Epidermal melanocyte (primary cell): ENCODE results near the gene LIMK1.
"Not testable (repeated sequence)": the region's sequence is repeated elsewhere in the genome, so short reads cannot be mapped to it uniquely, and the experiment has no call there.

Experiments
- DNase-seq: peaks from one replicate; pipeline ENCODE4 v3.0.0; 2011; ENCODE audit warnings: low spot score; ENCODE audit not compliant: insufficient read length

LIMK1 gene

DNA sequence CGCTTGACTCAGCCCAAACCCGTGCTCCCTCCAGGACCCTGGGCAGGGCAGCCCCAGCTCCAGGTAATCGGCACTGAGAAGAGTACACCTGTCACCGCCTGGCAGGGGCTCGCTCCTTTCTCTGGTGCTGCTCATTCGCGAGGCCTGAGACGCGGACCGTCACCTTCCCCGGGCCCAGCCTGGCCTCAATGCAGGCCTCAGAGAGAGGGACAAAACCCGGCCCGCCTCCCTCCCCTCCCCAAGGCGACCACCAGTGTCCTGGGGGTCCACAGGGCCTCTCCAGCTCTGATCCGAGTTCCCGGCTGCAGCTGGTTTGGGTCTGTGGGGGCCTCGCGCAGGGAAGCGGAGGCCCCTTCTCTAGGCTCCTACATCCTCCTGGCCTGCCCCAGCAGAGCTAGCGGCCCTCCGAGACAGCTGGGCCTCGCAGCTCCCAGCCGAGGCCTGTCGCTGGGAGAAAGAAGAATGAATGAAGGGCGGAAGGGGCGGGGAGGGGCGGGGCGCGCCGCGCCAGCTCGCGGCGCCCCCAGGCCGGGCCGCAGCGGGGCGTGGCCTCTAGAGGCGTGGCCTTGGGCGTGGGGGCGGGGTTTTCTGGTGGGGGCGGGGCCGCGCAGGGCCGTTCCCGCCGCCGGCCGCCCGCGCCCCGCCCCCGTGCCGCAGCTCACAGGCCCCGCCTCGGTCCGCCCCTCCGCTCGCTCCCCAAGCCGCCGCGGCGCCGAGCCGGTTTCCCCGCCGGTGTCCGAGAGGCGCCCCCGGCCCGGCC is at the start of gene LIMK1:
TSS of gene LIMK1 (plus strand) at position 688 of the 760 bp plus-strand sequence. CDS start 187 bp downstream, outside the sequence.
- DNase-seq: peak; percentile 91

GRCh38 chr7:74037609-74038008 is 46.0 kb upstream of the LIMK1 start:
- no peak for DNase-seq

- DNase-seq: no peak
These were observed 45.2 kb upstream of the LIMK1 start for GRCh38 chr7:74038194-74038961.

GRCh38 chr7:74039337-74039736 is 44.3 kb upstream of the LIMK1 start:
- DNase-seq: no peak

GRCh38 chr7:74040101-74040790 is 43.4 kb upstream of the LIMK1 start:
- no peak for DNase-seq

DNA sequence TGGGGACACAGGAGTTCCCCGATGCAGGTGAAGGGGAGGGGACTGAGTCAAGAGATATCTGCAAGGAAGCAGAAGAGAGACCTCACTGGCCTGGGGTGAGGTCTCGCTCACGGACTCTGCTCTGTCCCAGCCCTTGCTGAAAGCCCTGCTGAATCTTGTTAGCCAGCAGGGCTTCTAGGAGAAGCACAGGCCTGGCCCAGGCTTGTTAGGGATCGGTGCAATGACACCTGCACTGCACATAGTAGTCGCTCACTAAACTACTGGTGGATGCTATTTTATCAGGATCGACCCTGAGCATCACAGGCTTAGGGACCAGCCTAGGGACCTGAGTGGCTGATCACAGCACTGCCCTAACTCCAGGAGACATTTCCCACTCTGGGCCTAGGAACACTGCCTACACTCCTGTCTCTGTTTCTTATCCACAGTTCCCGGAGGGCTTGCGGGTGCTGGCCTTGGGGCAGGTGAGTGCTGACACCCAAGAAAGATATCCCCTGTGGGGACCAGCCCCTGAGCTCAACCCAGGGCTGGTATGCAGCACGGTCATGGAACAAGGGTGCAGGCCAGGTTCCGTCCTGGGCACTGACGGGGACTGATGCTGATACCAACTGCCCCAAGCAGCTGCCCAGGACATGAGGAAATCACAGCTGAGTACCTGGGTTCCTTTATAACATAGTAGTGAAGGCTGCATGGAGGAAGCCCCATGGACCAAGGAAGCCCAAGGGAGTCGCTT is 42.6 kb upstream of the LIMK1 start:
- no peak for DNase-seq

DNA sequence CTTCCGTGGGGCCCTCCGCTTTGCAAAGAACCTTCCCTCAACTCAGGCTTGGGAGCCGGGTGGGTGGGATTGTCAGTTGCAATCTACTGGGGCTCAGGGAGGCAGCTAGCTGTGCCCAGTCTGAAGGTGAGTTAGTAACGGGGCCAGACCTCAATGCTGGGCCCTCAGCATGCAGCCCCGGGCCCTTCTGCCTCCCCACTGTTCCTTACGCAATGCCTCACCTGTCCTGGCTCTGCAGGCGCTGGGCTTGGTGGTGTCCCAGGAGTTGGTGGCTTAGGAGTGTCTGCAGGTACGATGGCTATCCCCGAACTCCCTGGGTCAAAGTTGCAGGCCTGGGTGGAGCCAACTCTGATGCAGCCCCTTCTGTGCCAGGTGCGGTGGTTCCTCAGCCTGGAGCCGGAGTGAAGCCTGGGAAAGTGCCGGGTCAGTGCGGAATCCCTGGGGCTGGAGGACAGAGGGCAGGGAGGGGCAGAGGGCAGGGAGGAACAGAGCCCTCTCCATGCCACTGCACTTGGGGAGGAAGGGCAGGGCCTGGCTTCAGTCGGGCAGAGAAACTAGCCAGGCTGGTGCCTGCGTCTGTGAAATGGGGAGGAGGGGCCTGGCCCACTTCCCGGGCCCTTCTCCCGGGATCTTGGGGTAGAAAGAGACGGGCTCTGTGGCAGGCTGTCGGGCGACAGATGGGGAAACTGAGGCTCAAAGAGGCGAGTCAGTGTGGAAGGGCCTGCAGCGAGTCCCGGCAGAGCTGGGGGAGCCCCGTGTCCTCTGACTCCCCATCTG is 40.7 kb upstream of the LIMK1 start:
- DNase-seq: no peak

DNA sequence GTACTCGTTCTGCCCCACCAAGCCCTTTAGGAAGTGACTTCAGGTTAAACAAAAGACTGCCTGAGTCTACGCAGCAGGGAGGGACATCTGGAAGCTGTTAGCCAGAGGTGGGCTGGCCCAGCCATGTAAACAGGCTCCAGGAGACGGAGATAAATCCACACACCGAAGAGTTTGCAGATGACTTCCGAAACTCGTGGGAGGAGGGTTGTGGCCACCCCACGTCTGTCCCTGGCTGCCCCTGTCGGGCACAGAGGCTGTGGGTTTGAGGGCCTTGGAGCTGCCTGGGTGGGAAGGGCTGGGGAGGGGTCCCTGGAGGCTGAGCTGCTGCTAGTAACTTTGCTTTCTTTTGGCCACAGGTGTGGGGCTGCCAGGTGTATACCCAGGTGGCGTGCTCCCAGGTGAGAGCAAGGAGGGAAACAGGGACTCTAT is 40.1 kb upstream of the LIMK1 start:
- no peak for DNase-seq

GRCh38 chr7:74044366-74045350 is 38.9 kb upstream of the LIMK1 start:
- DNase-seq: no peak

- not testable (repeated sequence) for DNase-seq
These were observed 37.0 kb upstream of the LIMK1 start for GRCh38 chr7:74046581-74046980.

- DNase-seq: no peak
These were observed 35.7 kb upstream of the LIMK1 start for GRCh38 chr7:74047804-74048380.

- DNase-seq: no peak
These were observed 34.5 kb upstream of the LIMK1 start for GRCh38 chr7:74048999-74049599.

- DNase-seq: no peak
These were observed 33.4 kb upstream of the LIMK1 start for GRCh38 chr7:74049997-74050798.

GRCh38 chr7:74051193-74051592 is 32.4 kb upstream of the LIMK1 start:
- DNase-seq: no peak

- peak; percentile 11 for DNase-seq
These were observed 31.8 kb upstream of the LIMK1 start for GRCh38 chr7:74051629-74052410.

DNA sequence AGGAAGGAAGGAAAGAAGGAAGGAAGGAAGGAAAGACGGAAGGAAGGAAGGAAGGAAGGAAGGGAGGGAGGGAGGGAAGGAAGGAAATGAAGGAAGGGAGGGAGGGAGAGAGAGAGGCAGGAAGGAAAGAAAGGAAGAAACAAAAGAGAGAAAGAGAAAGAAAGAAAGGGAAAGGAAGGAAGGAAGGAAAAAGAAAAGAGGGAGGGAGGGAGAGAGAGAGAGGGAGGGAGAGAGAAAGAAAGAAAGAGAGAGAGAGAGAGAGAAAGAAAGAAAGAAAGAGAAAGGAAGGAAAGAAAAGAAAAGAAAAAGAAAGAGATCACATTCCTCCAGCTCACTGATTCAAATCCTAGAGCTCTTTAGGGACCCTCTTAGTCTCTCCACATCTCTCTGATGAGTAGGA is 31.0 kb upstream of the LIMK1 start:
- no peak for DNase-seq

GRCh38 chr7:74053589-74054186 is 29.9 kb upstream of the LIMK1 start:
- DNase-seq: peak; percentile 16
